ENCODE measurements around the gene NSDHL.

GRCh38 chrX:152884171-152884570, 53.3 kb downstream of the NSDHL start:
- TF ChIP-seq CTCF (IDR thresholded peaks at IDR 0.05 in 2 of 3, conservative IDR thresholded peaks at IDR 0.05 in 1 of 3; ENCODE audit: borderline replicate concordance in 1 of 3, insufficient read depth in 1 of 3, low read depth in 2 of 3, low read length in 2 of 3) (0 out of 6 replicates have a peak, but pooled peaks of 1 of the 3 experiments have one; percentile 18), EZH2phosphoT487 (IDR thresholded peaks at IDR 0.05; ENCODE audit: borderline replicate concordance) (no peak), TCF7L2 (IDR thresholded peaks at IDR 0.05; ENCODE audit: borderline replicate concordance, extremely low read depth, insufficient read depth, insufficient read length) (no peak), CEBPB (IDR thresholded peaks at IDR 0.05; ENCODE audit: low read depth) (no peak), EGR1 (IDR thresholded peaks at IDR 0.05; ENCODE audit: low read depth) (no peak), POLR2A (IDR thresholded peaks at IDR 0.05; ENCODE audit: borderline replicate concordance, extremely low read depth, insufficient read depth, insufficient read length) (no peak), ZNF274 (IDR thresholded peaks at IDR 0.05; ENCODE audit: low read depth, low read length) (no peak), POLR2AphosphoS5 (IDR thresholded peaks at IDR 0.05; ENCODE audit: low read depth, low read length) (no peak), EZH2 (IDR thresholded peaks at IDR 0.05) (no peak), YY1 (IDR thresholded peaks at IDR 0.05; ENCODE audit: extremely low read depth, insufficient replicate concordance, low read depth, low read length) (no peak), ZFX (IDR thresholded peaks at IDR 0.05) (no peak)
